GM18502 (cell line): ENCODE measurements around the gene SEMA3B.
"Not testable (repeated sequence)": the region's sequence is repeated elsewhere in the genome, so short reads cannot be mapped to it uniquely, and the experiment has no call there.

ENCODE experiments used
- ATAC-seq: cut with Tn5 transposase; IDR thresholded peaks from one replicate; pipeline ENCODE4 v1.9.1; 2021; ENCODE audit warnings: mild to moderate bottlenecking; ENCODE audit not compliant: unreplicated experiment, poor library complexity

Gene SEMA3B

DNA sequence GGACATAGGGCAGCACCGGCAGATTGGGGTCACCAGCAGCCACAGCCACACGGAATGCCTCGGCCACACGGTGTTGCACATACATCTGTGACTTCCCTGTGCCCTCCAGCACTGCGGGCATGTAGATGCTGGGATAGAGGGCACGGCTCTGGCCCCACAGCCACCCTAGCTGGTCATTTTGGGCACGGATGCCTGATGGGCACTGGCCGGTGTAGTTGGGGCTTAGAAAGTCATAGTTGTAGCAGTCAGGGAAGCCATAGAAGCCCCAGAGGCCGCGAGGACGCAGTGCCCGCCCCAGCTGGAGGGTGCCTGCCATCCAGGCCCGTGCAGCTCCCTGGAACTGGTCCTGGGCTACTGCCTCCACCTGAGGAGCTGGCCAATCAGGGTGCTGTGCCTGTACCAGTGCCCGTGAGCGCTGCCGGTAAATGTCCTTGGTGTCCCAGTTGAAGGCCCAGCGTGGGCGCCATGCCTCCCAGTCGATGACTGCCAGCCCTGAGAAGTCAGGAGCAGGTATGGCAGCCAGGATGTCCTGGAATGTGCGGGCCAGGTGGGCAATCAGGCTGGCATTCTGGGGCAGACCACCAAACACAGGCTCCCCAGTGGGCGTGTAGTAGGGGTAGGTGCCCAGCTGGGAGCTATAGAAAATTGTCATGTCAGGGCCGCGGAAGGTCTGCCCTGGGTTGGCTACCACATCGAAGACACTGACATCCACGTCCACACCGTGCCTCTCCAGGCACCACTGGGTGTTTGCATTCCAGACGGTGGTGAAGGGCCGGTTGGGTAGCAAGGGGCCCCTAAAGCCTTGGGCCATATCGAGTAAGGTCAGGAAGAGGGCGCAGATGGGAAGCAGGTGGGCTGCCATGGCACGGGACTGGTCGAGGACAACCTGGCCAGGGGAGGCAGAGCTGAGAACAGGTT is 33.4 kb downstream of the SEMA3B start:
- ATAC-seq: no peak

DNA sequence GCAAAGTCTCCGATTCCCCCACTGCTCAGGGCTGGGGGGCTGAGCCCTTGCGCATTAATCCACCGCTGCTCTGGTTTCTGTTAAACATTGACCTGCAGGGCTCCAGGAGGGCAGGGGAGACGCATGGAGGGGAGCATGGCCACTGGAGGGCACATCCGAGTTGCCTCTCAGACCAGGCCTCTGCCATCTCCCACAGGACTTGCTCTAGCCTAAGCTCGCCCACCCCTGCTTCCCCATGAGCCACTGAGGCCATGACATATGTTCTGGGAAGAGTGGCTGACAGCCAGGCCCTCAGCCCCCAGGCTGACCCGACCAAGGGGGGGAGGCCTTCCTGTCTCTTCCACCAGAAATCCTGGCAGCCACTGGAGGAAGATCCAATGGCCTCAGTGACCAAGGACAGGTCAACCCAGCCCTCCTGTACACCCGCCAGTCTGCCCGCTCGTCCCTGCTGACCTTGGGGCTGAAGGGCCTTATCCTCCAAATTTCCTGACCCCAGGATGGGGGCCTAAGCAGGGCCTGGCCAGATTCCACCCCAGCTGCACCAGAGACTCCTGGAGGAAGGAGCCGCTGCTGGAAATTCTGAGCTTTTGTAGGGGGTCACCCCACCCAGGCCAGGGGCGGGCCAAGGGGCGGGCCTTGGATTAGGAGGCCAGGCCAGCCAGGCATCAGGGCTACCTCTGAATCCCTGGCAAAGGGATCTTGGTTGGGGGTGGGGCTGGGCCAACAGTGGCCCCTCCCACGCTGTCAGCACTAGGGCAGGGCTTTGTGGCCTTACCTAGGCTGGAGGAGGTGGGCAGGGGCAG is 34.3 kb downstream of the SEMA3B start, which contains the start of gene HYAL1:
Gene HYAL1 (minus strand): TSS at position 562 of the 803 bp plus-strand sequence. CDS start 618 bp downstream, outside the sequence.
- ATAC-seq: no peak

DNA sequence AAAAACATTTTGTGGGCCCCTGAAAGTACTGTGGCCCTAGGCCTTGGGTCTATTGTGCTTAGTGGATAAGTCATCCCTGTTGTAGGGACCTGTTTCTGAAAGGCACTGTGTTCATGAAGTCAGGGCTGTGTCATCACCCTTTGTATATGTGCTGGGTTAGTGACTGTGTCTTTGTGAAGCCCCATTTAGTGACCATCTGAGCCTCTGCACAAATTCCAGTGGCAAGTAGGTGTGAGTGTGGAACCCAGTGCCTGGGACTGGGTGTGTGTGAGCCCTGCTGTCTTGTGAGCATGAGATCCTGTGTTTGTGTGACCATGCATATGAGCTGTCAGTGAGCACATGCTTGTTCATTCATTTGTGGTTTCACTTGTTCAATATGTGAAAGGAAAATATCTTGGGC is 35.7 kb downstream of the SEMA3B start:
- no peak for ATAC-seq

DNA sequence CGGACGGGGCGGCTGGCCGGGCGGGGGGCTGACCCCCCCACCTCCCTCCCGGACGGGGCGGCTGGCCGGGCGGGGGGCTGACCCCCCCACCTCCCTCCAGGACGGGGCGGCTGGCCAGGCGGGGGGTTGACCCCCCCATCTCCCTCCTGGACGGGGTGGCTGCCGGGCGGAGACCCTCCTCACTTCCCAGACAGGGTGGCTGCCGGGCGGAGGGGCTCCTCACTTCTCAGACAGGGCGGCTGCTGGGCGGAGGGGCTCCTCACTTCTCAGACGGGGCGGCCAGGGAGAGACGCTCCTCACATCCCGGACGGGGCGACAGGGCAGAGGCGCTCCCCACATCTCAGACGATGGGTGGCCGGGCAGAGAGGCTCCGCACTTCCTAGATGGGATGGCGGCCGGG is 43.1 kb downstream of the SEMA3B start:
- not testable (repeated sequence) for ATAC-seq

DNA sequence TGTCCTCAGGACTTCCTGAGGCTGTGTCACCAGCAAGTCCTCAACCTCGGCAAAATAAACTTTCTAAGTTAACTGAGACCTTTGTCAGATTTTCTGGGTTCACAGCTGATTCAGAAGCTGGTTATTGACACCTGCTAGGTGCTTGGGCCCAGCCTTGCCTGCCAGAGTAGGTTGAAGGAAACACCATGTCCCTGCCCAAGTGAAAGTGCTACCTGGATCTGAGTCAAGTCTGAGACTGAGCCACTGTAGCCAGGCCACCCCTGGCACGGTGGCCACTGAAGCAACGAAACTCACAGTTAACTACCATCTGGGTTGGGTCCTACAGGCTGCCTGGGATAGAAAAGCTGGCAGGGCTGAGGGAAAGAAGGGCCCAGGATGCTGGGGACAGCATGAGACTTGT is 45.4 kb downstream of the SEMA3B start:
- ATAC-seq: no peak

DNA sequence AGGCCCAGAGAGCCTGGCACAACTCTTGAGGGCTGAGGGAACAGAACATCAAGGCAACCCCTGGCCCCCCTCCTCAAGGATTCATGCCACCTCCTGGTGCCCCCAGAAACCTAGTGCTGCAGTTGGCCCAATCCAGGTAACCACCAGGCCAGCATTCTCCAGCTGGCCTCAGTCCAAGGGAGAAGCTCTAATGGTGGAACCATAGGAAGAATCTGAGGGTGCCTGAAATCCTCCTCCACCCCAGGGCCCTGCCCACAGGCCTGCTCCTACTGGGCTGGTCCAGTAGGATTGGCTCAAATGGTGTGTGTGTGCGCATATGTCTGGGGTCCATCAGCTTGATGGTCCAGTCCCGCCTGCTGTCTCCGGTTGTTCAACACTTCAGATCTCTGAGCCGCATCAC is 45.9 kb downstream of the SEMA3B start:
- no peak for ATAC-seq

DNA sequence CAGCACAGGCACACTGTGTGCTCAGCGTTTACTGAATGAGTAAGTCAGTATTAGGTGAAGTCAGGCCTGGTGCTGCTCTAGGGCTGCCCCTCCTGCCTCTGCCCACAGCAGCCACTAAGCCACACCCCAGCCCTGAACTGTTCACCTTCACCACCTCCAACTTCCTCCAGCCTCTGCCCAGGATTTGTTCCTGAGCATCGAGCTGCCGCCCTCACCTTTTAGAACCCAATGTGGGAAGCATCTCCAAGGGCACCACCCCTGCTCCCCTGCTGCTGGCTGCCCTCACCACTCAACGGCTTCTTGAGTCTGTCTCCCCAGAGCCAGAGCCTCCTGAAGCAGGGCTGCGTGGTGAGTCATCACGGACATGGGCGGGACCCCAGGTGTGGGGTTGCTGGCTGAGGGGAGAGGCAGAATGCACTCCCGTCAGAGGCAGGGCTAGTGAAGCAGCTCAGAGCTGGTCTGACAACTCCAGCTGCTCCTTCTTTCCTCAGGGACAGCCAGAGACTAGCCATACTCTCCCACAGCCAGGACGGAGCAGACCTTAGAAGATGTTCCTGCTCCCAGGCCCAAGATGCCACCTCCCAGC is 47.8 kb downstream of the SEMA3B start:
- no peak for ATAC-seq

DNA sequence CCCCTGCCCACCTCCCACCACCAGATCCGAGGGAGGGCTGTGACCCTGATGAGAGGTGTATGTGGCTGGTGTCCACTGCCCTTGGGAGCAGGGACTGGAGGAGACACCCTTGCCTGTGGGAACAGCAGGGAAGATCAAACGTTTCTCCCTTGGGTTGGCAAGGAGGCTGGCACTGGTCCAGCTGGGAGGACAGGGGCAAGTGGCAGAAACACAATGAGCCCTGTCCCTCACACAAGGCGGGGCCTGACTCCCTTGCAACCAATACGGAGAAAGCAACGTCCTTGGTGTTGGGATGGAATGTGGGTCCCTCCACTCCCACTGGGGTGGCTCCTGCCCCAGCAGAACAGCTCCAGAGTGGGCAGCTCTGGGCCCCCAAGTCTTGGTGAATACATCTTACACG is 48.4 kb downstream of the SEMA3B start:
- no peak for ATAC-seq

DNA sequence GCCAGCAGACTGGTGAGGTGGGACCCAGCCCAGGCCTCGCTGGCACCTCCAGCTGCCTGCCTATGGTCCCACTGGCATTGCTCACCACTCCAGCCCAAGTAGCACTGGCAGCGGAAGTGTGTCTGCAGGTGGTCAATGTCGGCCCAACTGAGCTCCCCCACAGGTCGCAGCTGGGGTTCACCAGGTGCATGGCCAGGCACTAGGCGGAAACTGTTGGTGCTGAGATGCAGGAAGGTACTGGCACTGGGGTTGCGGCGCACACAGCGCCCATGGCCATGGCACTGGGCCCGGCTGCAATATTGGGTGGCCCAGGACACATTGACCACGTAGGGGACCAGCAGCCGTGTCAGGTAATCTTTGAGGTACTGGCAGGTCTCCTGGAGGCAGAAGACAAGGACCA is 49.2 kb downstream of the SEMA3B start:
- ATAC-seq: no peak

DNA sequence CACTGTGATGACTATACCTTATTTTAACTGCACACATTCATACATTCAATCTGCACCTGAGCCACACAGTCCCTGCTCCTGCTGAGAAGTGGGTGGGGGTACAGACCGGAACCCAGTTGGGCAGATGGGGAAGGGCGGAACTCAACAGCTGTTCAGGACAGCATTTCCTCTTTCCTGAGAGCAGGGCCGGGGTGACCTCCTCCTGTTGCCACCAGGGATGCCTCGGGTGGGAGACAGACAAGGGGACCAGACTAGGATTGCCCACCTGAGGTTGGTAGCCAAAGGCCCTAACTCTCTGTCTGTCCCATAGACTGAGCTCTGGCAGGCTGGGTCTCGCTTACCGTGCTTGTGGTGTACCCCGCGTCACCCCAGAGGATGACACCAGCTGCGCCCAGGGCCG is 49.7 kb downstream of the SEMA3B start:
- no peak for ATAC-seq

DNA sequence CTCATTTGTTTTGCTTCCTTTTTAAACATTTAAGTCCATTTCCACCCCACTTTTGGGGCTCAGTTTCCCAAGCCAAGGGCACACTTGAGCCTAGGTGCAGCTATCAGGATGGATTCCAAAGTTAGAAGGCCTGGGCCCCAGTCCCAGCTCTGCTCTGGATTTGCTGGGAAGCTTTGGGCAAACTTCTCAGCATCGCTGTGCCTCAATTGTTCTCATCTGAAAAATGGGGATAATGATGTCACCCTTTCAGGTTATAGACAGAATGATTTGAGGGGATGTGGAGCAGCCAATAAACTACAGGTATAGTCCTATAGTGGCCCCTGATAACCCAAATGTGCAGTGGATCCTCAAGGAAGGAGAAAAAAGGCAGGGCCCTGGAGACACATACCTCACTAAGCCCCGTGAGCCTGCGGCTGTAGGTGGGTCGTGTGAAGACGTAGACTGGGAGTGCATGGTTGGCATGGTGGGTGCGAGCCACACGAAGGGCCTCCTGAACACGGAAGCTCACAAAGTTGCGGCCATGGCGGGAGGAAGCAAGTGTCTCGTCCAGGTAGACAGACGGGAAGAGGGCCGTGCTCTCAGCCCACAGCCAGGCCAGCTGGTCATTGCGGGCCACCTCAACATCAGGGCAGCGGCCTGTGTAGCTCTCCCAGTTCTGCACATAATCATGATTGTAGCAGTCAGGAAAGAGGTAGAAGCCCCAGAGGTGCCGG is 50.4 kb downstream of the SEMA3B start:
- no peak for ATAC-seq

DNA sequence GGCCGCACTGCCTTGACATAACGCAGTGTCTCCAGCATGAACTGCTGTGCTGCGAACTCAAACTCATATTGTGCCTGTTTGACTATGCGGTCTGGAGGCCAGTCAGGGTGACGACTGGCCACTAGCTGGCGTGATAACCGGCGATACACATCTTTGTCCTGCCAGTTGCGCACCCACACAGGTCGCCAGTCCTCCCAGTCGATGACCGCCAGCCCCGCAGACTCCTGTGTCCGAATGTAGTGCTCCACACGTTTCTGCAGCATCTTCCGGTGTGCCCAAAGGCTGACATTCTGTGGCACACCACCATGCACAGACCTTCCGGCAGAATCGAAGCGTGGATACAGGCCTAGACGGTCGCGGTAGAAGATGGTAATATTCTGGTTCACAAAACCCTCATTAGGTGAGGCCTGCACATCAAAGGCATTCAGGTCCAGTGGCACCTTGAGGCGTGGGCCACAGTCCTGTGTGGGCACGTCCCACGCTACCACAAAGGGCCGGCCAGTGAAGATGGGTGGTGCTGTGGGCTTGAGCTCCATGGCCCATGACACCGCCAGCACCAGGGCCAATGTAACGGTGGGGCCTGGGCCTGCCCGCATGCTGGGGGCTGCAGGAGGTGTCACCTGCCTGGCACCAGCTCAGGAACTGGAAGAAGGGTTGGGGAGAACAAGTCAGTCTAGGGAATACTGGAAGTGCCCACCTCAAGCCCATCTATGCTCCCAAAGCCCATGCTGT is 51.1 kb downstream of the SEMA3B start:
- ATAC-seq: no peak

DNA sequence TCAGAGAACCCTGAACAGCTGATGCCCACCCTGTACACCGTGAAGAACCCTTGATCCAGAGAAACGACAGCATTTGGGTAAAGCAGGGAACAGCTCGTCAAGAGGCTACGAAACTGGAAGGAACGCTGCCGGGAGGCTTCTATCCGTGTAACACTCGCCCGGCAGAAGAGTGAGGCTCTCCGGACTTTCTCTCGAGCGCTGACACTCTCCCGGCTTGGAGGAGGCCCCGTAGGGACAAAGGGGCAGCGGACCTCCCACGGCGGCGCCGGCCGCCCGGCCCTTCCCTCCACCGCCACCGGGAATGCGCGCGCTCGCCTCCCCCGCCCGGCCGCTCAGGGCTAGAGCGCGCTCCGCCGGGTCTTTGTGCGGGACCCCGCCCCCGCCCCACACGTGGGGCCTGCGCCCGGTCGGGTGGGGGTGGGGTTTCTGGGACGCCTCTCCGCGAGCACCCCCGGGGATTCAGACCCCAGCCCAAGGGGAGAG is 51.9 kb downstream of the SEMA3B start:
- peak; percentile 61 for ATAC-seq

DNA sequence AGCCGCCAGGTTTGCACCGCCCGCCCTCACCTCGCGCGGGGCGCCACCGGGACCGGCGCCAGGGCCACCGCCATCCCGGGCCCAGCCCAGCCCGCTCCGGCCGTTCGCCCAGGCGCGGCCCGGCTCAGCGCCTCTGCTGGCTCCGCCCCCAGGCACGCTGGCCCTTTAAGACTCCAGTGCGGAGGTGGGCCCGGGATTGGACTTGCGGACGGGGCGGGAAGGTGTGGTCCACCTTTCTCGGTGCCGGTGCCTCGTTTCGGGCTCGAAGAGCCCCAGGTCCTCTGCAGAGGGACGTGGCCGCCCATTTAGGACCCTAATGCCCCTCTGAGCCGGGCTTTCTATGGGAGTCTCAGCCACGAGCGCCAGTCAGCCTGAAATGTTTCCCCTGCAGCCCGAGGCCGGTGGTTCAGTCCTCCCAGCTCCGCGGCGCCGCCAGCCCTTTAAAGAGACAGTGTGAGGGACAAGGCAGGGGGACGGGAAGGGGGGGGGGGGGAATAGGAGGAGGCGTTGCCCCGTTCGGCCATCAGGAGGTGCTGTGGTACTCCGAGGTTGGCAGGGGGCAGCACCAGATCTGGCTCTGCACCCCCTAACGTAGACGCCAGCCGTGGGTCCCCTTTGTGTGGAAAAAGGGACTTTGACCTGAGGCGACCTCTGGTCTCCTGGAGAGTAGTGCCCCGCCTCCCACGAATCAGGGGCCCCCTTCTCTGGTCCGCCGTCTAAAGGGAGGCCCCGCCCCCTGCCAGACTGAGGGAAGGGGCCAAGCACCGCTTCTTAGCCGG is 52.6 kb downstream of the SEMA3B start:
- ATAC-seq: peak; percentile 79

DNA sequence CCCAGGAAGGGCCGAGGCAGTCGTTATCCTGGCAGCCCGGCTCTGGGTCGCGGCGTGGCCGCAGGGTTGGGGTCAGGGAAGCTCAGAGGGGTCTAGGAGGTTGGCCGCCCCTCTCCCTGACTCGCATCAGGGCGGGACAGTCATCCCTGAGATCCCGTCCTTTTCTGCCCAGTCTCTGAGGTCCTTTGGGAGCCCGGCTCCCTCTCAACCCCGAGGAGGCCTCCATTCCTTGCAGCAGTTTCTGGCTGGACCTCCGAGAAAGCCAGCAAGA is 53.1 kb downstream of the SEMA3B start:
- no peak for ATAC-seq

DNA sequence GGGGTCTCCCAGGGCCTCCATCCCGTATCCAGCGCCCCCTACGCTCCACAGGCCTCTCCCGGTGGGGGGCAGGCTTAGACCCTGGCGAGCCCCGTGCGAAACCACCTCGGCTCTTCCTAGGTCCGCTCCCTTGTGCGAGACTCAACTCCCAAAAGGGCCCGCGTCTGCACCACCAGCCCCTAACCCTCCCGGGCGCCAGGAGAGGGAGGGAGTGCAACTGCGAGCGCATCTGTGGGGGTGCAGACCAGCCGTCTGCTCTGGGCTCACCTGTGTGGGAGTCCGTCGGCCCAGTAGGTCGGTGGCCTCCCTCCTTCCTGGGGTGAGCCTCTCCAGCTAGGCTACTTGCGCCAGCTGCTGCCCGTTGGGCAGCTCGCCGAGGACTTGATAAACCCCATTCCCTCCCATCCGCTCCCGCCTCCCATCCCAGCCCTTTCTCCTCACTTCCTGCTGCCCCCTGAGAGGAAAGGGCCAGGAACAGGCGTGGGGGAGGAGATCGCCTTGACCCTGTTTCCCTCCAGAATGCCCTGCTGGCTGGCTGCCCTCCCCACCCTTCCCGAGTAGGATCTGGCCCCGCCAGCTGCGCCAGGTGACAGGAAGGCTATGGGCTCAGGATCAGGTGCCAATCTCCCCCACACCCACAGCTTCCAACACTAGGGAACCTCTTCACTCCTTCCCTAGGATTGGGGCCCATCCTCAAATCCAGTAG is 53.6 kb downstream of the SEMA3B start, which contains the start of gene HYAL2:
Gene HYAL2 (minus strand): TSS at position 360 of the 706 bp plus-strand sequence. CDS start 2,256 bp downstream, outside the sequence.
- ATAC-seq: no peak

DNA sequence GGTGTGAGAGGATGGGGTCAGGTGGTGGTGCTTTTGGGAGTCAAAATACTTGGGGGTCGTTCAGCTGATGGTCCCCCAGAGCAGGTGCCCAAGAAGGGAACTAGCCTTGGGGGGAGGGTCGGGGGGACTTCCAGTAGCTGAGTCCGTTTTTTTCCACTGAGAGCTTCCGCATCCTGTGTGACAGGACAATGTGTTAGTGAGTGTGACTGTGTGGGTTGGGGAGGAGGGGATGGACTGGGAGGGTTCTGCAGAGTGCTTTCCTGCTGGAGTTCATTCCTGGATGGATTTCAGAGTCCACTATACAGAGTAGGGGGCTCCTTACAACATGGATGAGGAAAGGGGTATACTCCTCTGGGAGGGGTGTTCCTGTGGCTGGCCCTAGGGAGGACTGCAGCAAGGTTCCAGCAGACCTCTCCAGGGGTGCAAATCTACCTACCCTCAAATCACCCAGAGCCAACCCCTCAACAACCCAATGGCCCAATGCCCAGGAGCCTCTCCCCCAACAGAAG is 54.2 kb downstream of the SEMA3B start:
- no peak for ATAC-seq

DNA sequence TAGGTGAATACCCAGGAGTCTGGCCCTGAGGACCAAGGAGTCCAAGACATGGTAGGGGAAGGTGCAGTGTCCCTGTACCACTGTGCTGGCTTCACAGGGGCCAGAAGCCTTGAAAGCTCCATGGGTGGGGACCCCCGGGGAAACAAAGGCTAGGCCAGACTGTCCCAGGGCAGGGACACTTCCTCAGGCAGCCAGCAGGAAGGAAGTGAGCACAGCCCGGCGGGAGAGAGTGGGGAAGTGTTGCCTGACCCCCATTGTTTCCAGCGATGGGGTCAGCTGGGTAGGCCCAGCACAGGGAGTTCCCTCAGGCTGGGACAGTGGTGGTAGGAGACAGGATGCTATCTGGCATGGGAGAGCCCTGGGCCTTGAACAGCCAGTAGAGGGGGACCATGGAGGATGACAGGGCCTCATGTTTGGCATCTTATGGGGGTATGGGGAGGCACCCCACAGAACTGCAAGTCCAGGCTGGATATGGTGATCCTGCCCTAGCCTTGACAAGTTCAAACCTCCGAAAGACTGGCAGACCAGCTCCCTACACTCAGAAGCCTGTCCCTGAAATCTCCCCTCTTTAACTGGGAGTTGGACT is 54.8 kb downstream of the SEMA3B start:
- no peak for ATAC-seq
